Fibroblast of mammary gland (primary cell): ENCODE measurements around the gene FEM1C.
A peak's percentile ranks its signal among the peaks of the same experiment; 100 is the strongest.

Experiments used
- DNase-seq: peaks from one replicate; pipeline ENCODE4 v3.0.0-alpha.2; 2010; ENCODE audit warnings: low read depth
- H3K4me3 ChIP-seq: 2 replicates; pipeline ENCODE4 v1.5.1; 2011; ENCODE audit warnings: low read depth, mild to moderate bottlenecking, low read length, moderate library complexity; ENCODE audit not compliant: control insufficient read depth
- TF ChIP-seq, protein P1 (sequence below): conservative IDR thresholded peaks from 2 replicates; pipeline ENCODE4 v1.5.1; 2011; ENCODE audit warnings: low read depth, low read length, inconsistent platforms; ENCODE audit not compliant: control insufficient read depth, insufficient read depth

Gene FEM1C

GRCh38 chr5:115511632-115512031, 32.9 kb downstream of the FEM1C start:
- no peak overlapping the region for H3K4me3 ChIP-seq
- DNase-seq, result no peak
- TF ChIP-seq, protein P1, sequence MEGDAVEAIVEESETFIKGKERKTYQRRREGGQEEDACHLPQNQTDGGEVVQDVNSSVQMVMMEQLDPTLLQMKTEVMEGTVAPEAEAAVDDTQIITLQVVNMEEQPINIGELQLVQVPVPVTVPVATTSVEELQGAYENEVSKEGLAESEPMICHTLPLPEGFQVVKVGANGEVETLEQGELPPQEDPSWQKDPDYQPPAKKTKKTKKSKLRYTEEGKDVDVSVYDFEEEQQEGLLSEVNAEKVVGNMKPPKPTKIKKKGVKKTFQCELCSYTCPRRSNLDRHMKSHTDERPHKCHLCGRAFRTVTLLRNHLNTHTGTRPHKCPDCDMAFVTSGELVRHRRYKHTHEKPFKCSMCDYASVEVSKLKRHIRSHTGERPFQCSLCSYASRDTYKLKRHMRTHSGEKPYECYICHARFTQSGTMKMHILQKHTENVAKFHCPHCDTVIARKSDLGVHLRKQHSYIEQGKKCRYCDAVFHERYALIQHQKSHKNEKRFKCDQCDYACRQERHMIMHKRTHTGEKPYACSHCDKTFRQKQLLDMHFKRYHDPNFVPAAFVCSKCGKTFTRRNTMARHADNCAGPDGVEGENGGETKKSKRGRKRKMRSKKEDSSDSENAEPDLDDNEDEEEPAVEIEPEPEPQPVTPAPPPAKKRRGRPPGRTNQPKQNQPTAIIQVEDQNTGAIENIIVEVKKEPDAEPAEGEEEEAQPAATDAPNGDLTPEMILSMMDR, result no peak

- H3K4me3 ChIP-seq, result no peak overlapping the region
- TF ChIP-seq, protein P1, result no peak
- DNase-seq, result no peak
Measured at GRCh38 chr5:115510145-115510645, 34.4 kb downstream of the FEM1C start.

DNA sequence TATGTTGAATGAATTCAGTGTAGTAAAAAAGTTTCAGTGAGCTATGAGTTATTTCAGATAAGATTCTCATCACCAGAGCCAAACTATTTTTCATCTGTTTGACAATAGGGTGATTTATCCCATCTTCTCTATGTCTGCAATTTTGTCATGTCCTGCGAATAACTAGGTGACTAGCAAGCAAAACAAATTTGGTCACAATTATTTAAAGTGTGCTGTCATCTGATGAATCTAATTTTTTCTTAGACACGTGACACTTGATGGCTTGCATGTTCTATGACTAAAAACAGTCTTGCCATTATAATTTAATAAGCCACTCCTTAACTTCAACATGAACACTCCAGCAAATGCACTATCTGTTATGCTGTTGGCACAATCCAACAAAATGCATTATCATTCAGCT, 35.0 kb downstream of the FEM1C start:
- no peak overlapping the region for H3K4me3 ChIP-seq
- DNase-seq, result no peak
- TF ChIP-seq, protein P1, result no peak

DNA sequence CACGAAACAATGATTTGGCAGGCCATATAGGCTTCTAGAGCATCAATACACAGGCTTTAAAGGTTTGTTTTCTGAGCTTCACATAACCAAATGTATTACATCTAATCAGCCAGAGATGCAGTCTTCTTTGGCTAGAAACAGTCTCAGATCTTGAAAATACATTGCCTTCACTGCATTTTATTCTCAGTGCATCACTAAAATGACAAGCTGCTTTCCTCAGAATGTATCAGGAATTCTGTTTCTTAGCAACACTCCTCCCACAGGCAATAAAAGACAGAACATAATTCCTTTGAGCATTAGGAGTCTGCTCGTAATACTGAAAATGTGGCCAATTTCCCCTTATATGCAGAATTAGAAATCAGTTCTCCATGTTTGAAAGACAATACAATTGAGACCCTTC, 36.9 kb downstream of the FEM1C start:
- H3K4me3 ChIP-seq, result no peak overlapping the region
- DNase-seq, result peak; percentile 57
- TF ChIP-seq, protein P1, result no peak

GRCh38 chr5:115503420-115503819, 41.2 kb downstream of the FEM1C start:
- TF ChIP-seq, protein P1, result no peak
- DNase-seq, result no peak
- no peak overlapping the region for H3K4me3 ChIP-seq

DNA sequence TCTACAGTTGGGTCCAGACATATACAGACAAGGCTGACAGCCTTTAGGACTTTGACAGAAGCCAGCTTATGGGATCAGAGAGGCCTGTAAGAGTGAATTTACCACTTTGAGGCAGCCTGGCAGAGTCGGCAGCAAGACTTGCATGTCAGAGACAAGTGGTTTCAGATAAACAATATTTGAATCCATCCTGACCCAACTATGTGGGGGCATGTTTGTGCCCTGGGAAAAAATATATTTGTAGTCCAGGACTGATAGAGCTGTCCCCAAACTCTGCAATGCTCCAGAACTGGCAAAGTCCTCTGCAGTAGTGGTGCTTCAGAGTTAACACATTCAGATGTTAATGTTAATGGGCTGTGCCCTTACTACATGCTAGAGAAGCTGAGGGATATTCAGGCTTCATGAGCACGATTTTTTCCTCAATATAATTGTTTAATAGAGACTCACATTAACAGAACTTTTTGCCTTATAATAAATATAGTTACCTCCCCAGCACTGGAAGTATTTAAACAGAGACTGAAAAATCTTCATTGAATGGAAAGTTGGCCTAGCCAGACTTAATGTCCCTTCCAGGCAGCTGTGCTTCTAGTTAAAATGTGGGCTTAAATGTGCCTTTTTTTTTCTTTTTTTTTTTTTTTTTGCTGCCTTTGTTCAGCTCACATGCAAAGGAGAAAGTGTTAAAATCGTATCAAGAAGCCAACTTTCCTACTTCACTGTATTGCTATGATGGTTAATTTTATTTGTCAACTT, 42.9 kb downstream of the FEM1C start:
- TF ChIP-seq, protein P1, result no peak
- no peak for DNase-seq
- no peak overlapping the region for H3K4me3 ChIP-seq
